ENCODE measurements around the gene RIPPLY1. TPM values are rescaled to one million over a fixed set of nuclear protein-coding genes. Genes with fewer than 3 reads are reported as not detected.

RIPPLY1 gene, protein sequence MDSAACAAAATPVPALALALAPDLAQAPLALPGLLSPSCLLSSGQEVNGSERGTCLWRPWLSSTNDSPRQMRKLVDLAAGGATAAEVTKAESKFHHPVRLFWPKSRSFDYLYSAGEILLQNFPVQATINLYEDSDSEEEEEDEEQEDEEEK
- total RNA-seq: not detected

DNA sequence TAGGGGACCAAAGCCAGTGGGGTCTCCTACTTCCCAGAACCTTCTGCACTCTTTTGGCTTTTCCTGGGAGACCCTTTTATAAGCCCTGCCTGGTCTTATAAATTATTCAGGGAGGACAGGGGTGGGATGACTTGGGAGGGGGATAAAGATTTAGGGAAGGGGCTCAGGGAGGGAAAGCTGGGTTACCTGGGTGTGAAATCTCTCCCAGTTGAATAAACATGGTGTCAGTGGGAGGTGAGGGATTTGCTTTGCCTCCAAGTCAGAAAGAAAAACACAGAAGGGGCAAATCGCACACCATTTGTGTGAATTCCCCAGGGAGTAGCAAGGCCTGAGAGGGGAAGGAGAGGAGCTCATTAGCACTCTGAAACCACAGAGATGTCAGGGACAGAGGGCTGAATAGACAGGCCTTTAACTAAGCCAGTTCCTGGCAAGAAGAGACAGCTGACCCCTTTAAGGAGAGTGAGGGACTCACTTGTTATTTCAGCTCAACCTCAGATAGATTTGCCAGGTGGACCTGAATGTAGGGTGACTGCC is at the start of gene RIPPLY1:
RIPPLY1 (minus strand) TSS at position 51 of the 534 bp plus-strand sequence. CDS start 54 bp downstream, outside the sequence.
- Mint-ChIP-seq H3K4me3 (no peak within 1 kb of the TSS), H3K9me3 (no peaks in the 10 kb centered on the region), H3K27ac (no peak within 1 kb of the TSS), H3K4me1 (ENCODE audit: low read depth) (no peaks in the 10 kb centered on the region), H3K36me3 (ENCODE audit: low read depth) (no peaks in the 10 kb centered on the region), H3K27me3 (no peaks in the 10 kb centered on the region)
- DNase-seq (no peak), ATAC-seq (no peak)
- ChIA-PET CTCF (interaction anchor here (0.9 to 4.3 kb wide), 2 partner anchors 9 to 31 kb away, joined by 3 to 22 read pairs; no protein-coding TSS in a partner anchor), POLR2A (no interaction called here)
- TF ChIP-seq, protein P1, sequence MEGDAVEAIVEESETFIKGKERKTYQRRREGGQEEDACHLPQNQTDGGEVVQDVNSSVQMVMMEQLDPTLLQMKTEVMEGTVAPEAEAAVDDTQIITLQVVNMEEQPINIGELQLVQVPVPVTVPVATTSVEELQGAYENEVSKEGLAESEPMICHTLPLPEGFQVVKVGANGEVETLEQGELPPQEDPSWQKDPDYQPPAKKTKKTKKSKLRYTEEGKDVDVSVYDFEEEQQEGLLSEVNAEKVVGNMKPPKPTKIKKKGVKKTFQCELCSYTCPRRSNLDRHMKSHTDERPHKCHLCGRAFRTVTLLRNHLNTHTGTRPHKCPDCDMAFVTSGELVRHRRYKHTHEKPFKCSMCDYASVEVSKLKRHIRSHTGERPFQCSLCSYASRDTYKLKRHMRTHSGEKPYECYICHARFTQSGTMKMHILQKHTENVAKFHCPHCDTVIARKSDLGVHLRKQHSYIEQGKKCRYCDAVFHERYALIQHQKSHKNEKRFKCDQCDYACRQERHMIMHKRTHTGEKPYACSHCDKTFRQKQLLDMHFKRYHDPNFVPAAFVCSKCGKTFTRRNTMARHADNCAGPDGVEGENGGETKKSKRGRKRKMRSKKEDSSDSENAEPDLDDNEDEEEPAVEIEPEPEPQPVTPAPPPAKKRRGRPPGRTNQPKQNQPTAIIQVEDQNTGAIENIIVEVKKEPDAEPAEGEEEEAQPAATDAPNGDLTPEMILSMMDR (IDR thresholded peaks at IDR 0.05): no peak
- intact Hi-C loops (cut with micrococcal nuclease): no loop called here

DNA sequence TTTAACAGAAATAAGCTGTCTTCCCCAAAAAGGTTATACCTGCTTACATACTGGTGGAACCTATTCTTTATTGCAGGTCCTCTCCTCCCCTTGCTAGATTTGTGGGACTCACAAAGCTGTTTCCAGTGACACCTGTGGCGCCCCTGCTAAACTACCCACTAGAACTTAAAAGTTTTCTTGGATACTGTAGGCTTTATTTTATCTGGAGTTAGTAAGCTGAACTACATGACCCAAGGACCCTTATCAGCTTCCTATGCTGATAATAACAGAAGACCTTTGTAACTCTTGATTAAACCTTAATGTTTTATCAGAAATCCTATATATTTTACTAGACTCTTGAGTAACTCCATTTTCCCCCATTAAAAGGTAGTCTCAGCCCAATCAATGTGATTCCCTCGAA is 49.4 kb upstream of the RIPPLY1 start:
- H3K4me3 Mint-ChIP-seq: no peak overlapping the region
- TF ChIP-seq, protein P1 (IDR thresholded peaks at IDR 0.05): no peak
- no peaks in the 10 kb centered on the region for H3K4me1 Mint-ChIP-seq (ENCODE audit: low read depth)
- ChIA-PET CTCF (interaction anchor here (0.8 to 2.1 kb wide), 2 partner anchors 58 to 60 kb away, joined by 3 to 6 read pairs; no protein-coding TSS in a partner anchor), POLR2A (no interaction called here)
- ATAC-seq (no peak), DNase-seq (no peak)
- no peak overlapping the region for H3K27ac Mint-ChIP-seq
- intact Hi-C loops (cut with micrococcal nuclease): loop anchor here (5.0 kb wide), 1 partner anchor 55 kb away; no protein-coding TSS in a partner anchor
- H3K9me3 Mint-ChIP-seq: no peaks in the 10 kb centered on the region
- H3K36me3 Mint-ChIP-seq (ENCODE audit: low read depth): no peaks in the 10 kb centered on the region
- H3K27me3 Mint-ChIP-seq: no peaks in the 10 kb centered on the region

DNA sequence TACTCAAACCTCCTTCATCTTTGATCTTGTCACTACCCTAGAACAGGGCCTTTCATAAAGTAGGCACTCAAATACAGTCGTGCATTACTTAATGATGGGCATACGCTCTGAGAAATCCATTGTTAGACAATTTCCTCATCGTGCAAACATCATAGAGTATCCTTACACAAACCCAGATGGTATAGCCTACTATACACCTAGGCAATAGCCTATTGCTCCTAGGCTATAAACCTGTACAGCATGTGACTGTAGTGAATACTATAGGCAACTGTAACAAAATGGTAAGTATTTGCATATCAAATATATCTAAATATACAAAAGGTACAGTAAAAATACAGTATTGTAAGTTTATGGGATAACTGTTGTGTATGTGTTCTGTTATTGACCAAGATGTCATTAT is 48.9 kb upstream of the RIPPLY1 start:
- Mint-ChIP-seq H3K27me3 (no peaks in the 10 kb centered on the region), H3K9me3 (no peaks in the 10 kb centered on the region), H3K4me3 (no peak overlapping the region), H3K4me1 (ENCODE audit: low read depth) (no peaks in the 10 kb centered on the region), H3K36me3 (ENCODE audit: low read depth) (peaks cover 2% of the 10 kb centered on the region), H3K27ac (no peak overlapping the region)
- ChIA-PET POLR2A (no interaction called here), CTCF (interaction anchor here (0.8 to 2.1 kb wide), 2 partner anchors 58 to 60 kb away, joined by 3 to 6 read pairs; no protein-coding TSS in a partner anchor)
- intact Hi-C loops (cut with micrococcal nuclease): loop anchor here (5.0 kb wide), 1 partner anchor 55 kb away; no protein-coding TSS in a partner anchor
- DNase-seq (no peak), ATAC-seq (no peak)
- TF ChIP-seq, protein P1 (IDR thresholded peaks at IDR 0.05): no peak

DNA sequence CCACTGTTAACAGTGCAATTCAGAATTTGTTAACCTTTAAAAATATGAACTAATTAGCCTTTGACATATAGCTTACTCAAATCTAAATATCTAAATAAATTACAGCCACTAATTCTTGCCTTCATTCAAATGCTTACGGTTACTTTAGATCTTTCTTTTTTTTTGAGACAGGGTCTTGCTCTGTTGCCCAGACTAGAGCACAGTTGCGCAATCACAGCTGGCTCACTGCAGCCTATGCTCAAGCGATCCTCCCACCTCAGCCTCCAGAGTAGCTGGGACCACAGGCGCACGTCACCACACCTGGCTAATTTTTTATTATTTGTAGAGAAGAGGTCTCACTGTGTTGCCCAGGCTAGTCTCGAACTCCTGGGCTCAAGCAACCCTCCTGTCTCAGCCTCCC is 48.1 kb upstream of the RIPPLY1 start:
- no peak for DNase-seq

More for the DNA sequence above, 48.1 kb upstream of the RIPPLY1 start:
- no peaks in the 10 kb centered on the region for H3K4me1 Mint-ChIP-seq (ENCODE audit: low read depth)
- TF ChIP-seq, protein P1 (IDR thresholded peaks at IDR 0.05): no peak
- intact Hi-C loops (cut with micrococcal nuclease): loop anchor here (5.0 kb wide), 1 partner anchor 54 kb away; no protein-coding TSS in a partner anchor
- H3K9me3 Mint-ChIP-seq: no peaks in the 10 kb centered on the region
- CTCF ChIA-PET: interaction anchor here (2.1 kb wide), 1 partner anchor 57 kb away, joined by 6 read pairs; no protein-coding TSS in a partner anchor
- no peak overlapping the region for H3K27ac Mint-ChIP-seq
- H3K4me3 Mint-ChIP-seq: no peak overlapping the region
- no peak for ATAC-seq
- H3K27me3 Mint-ChIP-seq: no peaks in the 10 kb centered on the region
- H3K36me3 Mint-ChIP-seq (ENCODE audit: low read depth): peaks cover 2% of the 10 kb centered on the region
- POLR2A ChIA-PET: no interaction called here

Measured in activated CD8-positive, alpha-beta T cell treated with anti-CD3 and anti-CD28 coated beads for 36 hours (primary cell).